HepG2 (cell line): ENCODE results near the gene LURAP1L. TPM values are rescaled to one million over a fixed set of nuclear protein-coding genes. Genes with fewer than 3 reads are reported as not detected.
A peak's percentile ranks its signal among the peaks of the same experiment; 100 is the strongest.

Source experiments
- ATAC-seq: fragments of 200-7000 bp; cut with Tn5 transposase; 3 replicates; pipeline ENCODE4 v1.9.1; 2020; ENCODE audit warnings: mild to moderate bottlenecking, moderate library complexity
- BruUV-seq: library from RNA; stranded (reverse); fragments of 400-500 nt; replicated peaks from 2 replicates; lab custom pipeline; 2021; lab: Mats Ljungman, UMichigan
- CTCF ChIA-PET: fragments of 300-600 bp; formaldehyde crosslinking; extraction: SDS; loops from one replicate; lab custom pipeline; 2021; ENCODE audit warnings: low total read pairs, inconsistent platforms, low intra/inter-chr PET ratio; lab: Yijun Ruan, JAX
- POLR2A ChIA-PET: fragments of 350-600 bp; sonication (Branson Sonifier 250); formaldehyde crosslinking; loops from one replicate; lab custom pipeline; 2020; ENCODE audit warnings: antibody characterized with exemption, inconsistent platforms; lab: Yijun Ruan, JAX
- DNase-seq: peaks from one replicate; pipeline ENCODE4 v3.0.0-alpha.2; 2015; ENCODE audit warnings: low spot score
- FAIRE-seq: peaks from 3 replicates; lab custom pipeline; 2011; peaks lifted over from hg19 to GRCh38; lab: Jason Lieb, UNC
- H2AFZ ChIP-seq: one replicate; pipeline ENCODE4 v1.6.1; 2011; ENCODE audit warnings: low read length, inconsistent platforms
- H3K27ac ChIP-seq: fragments of 300-600 bp; 3 replicates; pipeline ENCODE4 v1.8.0; 2011; ENCODE audit warnings: mixed run types, mild to moderate bottlenecking, mixed read lengths, low read length, inconsistent platforms; ENCODE audit not compliant: insufficient read depth; ENCODE audit errors: extremely low read length
- H3K27me3 ChIP-seq, 2 experiments: fragments of 200-600 bp in 1 of 2; 2 replicates in 1 of 2; 3 replicates in 1 of 2; pipeline versions ENCODE4 v1.6.0 to v1.8.0; 2011; ENCODE audit warnings: low read length in 2 of 2, mild to moderate bottlenecking in 2 of 2, moderate library complexity in 2 of 2, inconsistent platforms in 1 of 2; ENCODE audit not compliant: insufficient read depth in 2 of 2, control insufficient read depth in 1 of 2
- H3K36me3 ChIP-seq, 2 experiments: fragments of 200-600 bp in 1 of 2; replicated peaks in 1 of 2; 2 replicates in 1 of 2; 3 replicates in 1 of 2; pipeline versions ENCODE4 v1.5.1 to v1.8.0; 2011; ENCODE audit warnings: low read length in 2 of 2, inconsistent platforms in 1 of 2; ENCODE audit not compliant: insufficient read depth in 2 of 2, control insufficient read depth in 1 of 2
- H3K4me1 ChIP-seq: 2 replicates; pipeline ENCODE4 v1.5.1; 2012; ENCODE audit warnings: low read length, inconsistent platforms; ENCODE audit not compliant: insufficient read depth
- H3K4me2 ChIP-seq: 2 replicates; pipeline ENCODE4 v1.6.0; 2011; ENCODE audit warnings: low read depth, low read length, inconsistent platforms
- H3K4me3 ChIP-seq, 3 experiments: fragments of 200-600 bp in 1 of 3; sonication (generic), shearing (Covaris generic) in 1 of 3; replicated peaks in 1 of 3; 2 replicates each; pipeline ENCODE4 v1.5.1; 2011 to 2016; ENCODE audit warnings: low read length in 3 of 3, inconsistent platforms in 2 of 3, low read depth in 2 of 3, mild to moderate bottlenecking in 2 of 3, control low read depth in 1 of 3, mixed read lengths in 1 of 3; ENCODE audit not compliant: insufficient read depth in 1 of 3
- H3K79me2 ChIP-seq: one replicate; pipeline ENCODE4 v1.6.1; 2011; ENCODE audit warnings: low read length, inconsistent platforms; ENCODE audit not compliant: insufficient read depth
- H3K9ac ChIP-seq: 2 replicates; pipeline ENCODE4 v1.6.0; 2011; ENCODE audit warnings: mild to moderate bottlenecking, low read depth, low read length, inconsistent platforms; ENCODE audit not compliant: insufficient read depth
- H3K9me3 ChIP-seq: 2 replicates; pipeline ENCODE4 v1.5.1; 2012; ENCODE audit warnings: mild to moderate bottlenecking, low read length
- H4K20me1 ChIP-seq: 2 replicates; pipeline ENCODE4 v1.6.0; 2011; ENCODE audit warnings: inconsistent platforms, mild to moderate bottlenecking, low read length, moderate library complexity; ENCODE audit not compliant: insufficient read depth
- ERF ChIP-seq: IDR thresholded peaks from 2 replicates; pipeline ENCODE4 v1.6.1; 2018; ENCODE audit warnings: missing biosample characterization, missing genetic modification reagents
- GLI4 ChIP-seq: sonication (generic); formaldehyde crosslinking; IDR thresholded peaks from 2 replicates; pipeline ENCODE4 v1.5.1; 2020; ENCODE audit warnings: missing genetic modification reagents, mild to moderate bottlenecking, moderate library complexity, borderline replicate concordance
- KDM4B ChIP-seq: sonication (generic); formaldehyde crosslinking; IDR thresholded peaks from 2 replicates; pipeline ENCODE4 v1.4.0; 2020; ENCODE audit warnings: missing genetic modification reagents
- MED13 ChIP-seq: sonication (generic); formaldehyde crosslinking; IDR thresholded peaks from 2 replicates; pipeline ENCODE4 v1.5.0; 2020; ENCODE audit warnings: missing genetic modification reagents
- NFRKB ChIP-seq: fragments of 450-650 bp; IDR thresholded peaks from 2 replicates; pipeline ENCODE4 v1.6.1; 2017
- TEAD2 ChIP-seq: sonication (generic); formaldehyde crosslinking; IDR thresholded peaks from 2 replicates; pipeline ENCODE4 v1.9.0; 2021; ENCODE audit warnings: missing genetic modification reagents
- ZBTB21 ChIP-seq: sonication (generic); formaldehyde crosslinking; IDR thresholded peaks from 2 replicates; pipeline ENCODE4 v1.4.0; 2020; ENCODE audit warnings: missing genetic modification reagents
- ZNF432 ChIP-seq: sonication (generic); formaldehyde crosslinking; IDR thresholded peaks from 2 replicates; pipeline ENCODE4 v1.5.0; 2020; ENCODE audit warnings: missing genetic modification reagents, mild to moderate bottlenecking, borderline replicate concordance
- ZNF563 ChIP-seq: sonication (generic); formaldehyde crosslinking; IDR thresholded peaks from 2 replicates; pipeline ENCODE4 v1.8.0; 2022; ENCODE audit warnings: mild to moderate bottlenecking, moderate library complexity, missing genetic modification reagents
- ZNF567 ChIP-seq: sonication (generic); formaldehyde crosslinking; IDR thresholded peaks from 2 replicates; pipeline ENCODE4 v1.8.1; 2023; ENCODE audit warnings: mild to moderate bottlenecking, missing genetic modification reagents, borderline replicate concordance
- WGBS: methylation state at CpG from one replicate; pipeline ENCODE4 v1.1.6; 2017; ENCODE audit warnings: low lambda C conversion rate; 5-methylcytosine and 5-hydroxymethylcytosine counted together
- in situ Hi-C: cut with HindIII; loops from 2 replicates; pipeline ENCODE4 v1.10.0; 2017; ENCODE audit warnings: low pct_unique_long_range_greater_than_20kb; ENCODE audit not compliant: extremely low pct_ligation_motif_present
- intact Hi-C: fragments of 100-400 bp; cut with micrococcal nuclease; formaldehyde crosslinking; loops from one replicate; pipeline ENCODE4 v1.10.0; 2022; ENCODE audit not compliant: unreplicated experiment
- polyA plus RNA-seq, 8 experiments: library from polyadenylated mRNA; depleted of rRNA in 3 of 8; stranded (reverse) in 7 of 8; unstranded in 1 of 8; fragments of >200 nt; fragmentation: Illumina TruSeq in 4 of 8; extraction: Trizol in 4 of 8; gene quantifications; 2 replicates each; pipeline versions ENCODE4 v1.2.1 to v1.2.3, GENCODE V29; 2011 to 2016; ENCODE audit warnings: low read depth in 4 of 8, missing spikeins in 1 of 8, mixed read lengths in 1 of 8; ENCODE audit not compliant: insufficient read depth in 1 of 8
- total RNA-seq, 5 experiments: library from RNA; depleted of rRNA; stranded (reverse); fragments of >200 nt; fragmentation: Illumina TruSeq; extraction: Trizol; gene quantifications; 2 replicates each; pipeline ENCODE4 v1.2.3, GENCODE V29; 2016; ENCODE audit warnings: low read depth in 1 of 5

LURAP1L gene
- total and polyA plus RNA-seq, 2 of the 13 experiments (the other 11 are each of a cell fraction or from before 2014, with no cell fraction given): 6.7 to 16.6 TPM

DNA sequence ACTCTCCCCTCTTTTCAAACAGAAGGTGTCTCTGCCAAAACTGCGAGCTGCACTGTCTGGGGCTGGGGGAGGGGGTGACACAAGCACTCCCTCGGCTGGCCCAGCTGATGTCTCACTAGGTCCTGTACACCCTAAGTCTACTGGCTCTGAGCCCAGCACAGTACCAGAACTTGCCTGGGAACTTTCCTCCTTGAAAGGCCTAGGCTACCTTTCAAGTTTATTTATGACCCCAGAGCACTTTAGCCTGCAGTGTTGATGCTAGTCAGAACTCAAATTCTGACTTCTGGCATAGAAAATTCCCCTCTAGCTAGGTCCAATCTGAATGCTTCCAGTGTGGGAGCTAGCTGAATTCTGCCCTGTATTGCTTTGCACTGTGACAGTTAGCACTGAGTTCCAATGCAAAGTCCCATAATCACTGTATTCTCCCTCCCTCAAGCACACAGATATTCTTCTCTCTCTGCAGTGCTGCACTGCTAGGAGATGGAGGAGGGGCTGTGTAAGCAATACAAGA lies 10.5 kb downstream of the LURAP1L start:
- 28% methylated on average over 2 of the region's 2 CpGs for WGBS
- BruUV-seq: no TSS peak
- Histone ChIP-seq H3K27ac (peak overlapping the region; percentile 88), H3K9ac (peak overlapping the region; percentile 68), H3K9me3 (peaks cover 16% of the 10 kb centered on the region), H3K4me1 (peaks cover 26% of the 10 kb centered on the region), H3K36me3 (no peaks in the 10 kb centered on the region), H3K4me2 (peak overlapping the region; percentile 75), H3K79me2 (peaks cover 63% of the 10 kb centered on the region), H4K20me1 (no peaks in the 10 kb centered on the region), H2AFZ (no peak overlapping the region), H3K4me3 (peak overlapping the region in 1 of 3 experiments; percentile 45; a peak in 2 of 6 replicates), H3K27me3 (no peaks in the 10 kb centered on the region)
- CTCF ChIA-PET: no interaction called here
- POLR2A ChIA-PET: interaction anchor here (1.0 to 3.8 kb wide), 5 partner anchors 8 to 31 kb away, joined by 3 to 97 read pairs (median 5); partner anchors contain the start of gene LURAP1L
- intact Hi-C loops: no loop called here
- in situ Hi-C loops: no loop called here
- ATAC-seq (peak; percentile 60), DNase-seq (no peak), FAIRE-seq (peak; percentile 53)
- no peak for TF ChIP-seq NFRKB
- TF ChIP-seq TEAD2: no peak
- no peak for TF ChIP-seq MED13
- peak; percentile 97 for TF ChIP-seq ZNF563 (CRISPR knock-in tag)

DNA sequence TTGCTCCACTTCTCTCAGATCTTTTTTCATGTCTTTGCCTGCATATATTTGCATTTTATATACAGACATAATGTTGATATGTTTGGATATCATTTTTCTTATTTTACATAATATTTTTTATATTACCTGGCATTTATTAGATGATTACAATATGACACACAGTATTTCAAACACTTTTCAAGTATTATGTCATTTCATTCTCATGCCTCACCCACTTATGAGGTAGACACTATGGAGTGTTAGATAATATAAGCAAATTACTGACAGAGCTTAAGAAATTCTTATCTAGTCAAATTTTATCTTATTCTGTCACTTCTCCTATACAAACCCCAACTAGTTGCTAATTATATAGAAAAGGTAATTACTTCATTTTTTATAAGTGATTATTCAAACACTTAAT lies 11.1 kb downstream of the LURAP1L start:
- H3K4me1 ChIP-seq: peaks cover 28% of the 10 kb centered on the region
- ChIA-PET POLR2A (interaction anchor here (1.0 to 3.8 kb wide), 4 partner anchors 8 to 30 kb away, joined by 3 to 97 read pairs (median 30); partner anchors contain the start of gene LURAP1L), CTCF (no interaction called here)
- FAIRE-seq: no peak
- no peak overlapping the region for H2AFZ ChIP-seq
- H3K9me3 ChIP-seq: peaks cover 16% of the 10 kb centered on the region
- no peaks in the 10 kb centered on the region for H3K36me3 ChIP-seq
- H3K79me2 ChIP-seq: peaks cover 63% of the 10 kb centered on the region
- no peaks in the 10 kb centered on the region for H3K27me3 ChIP-seq
- intact Hi-C loops (no loop called here), in situ Hi-C loops (no loop called here)
- H3K4me2 ChIP-seq: no peak overlapping the region
- no peaks in the 10 kb centered on the region for H4K20me1 ChIP-seq
- no peak overlapping the region for H3K4me3 ChIP-seq
- TF ChIP-seq ZNF432 (CRISPR knock-in tag) (no peak), GLI4 (CRISPR knock-in tag) (no peak), ZNF567 (CRISPR knock-in tag) (no peak), ERF (no peak), KDM4B (CRISPR knock-in tag) (no peak), ZBTB21 (no peak)
- H3K9ac ChIP-seq: no peak overlapping the region
- no TSS peak for BruUV-seq
- no peak for ATAC-seq
- DNase-seq: no peak
- H3K27ac ChIP-seq: peak overlapping the region; percentile 88
